AG04449 (cell line): ENCODE measurements around the gene SND1.

Experiments used
- CTCF ChIA-PET: fragments of 350-600 bp; formaldehyde crosslinking; extraction: SDS; loops from one replicate; lab custom pipeline; 2021; ENCODE audit warnings: antibody characterized with exemption; lab: Yijun Ruan, JAX
- POLR2A ChIA-PET: fragments of 400-600, 350-600 bp; formaldehyde crosslinking; extraction: SDS; loops from one replicate; lab custom pipeline; 2020; ENCODE audit warnings: antibody characterized with exemption, inconsistent platforms; lab: Yijun Ruan, JAX
- DNase-seq: peaks from one replicate; pipeline ENCODE4 v3.0.0-alpha.2; 2010; ENCODE audit warnings: low read depth, low spot score
- H3K4me3 ChIP-seq: 2 replicates; pipeline ENCODE4 v1.5.1; 2011; ENCODE audit warnings: low read depth, mild to moderate bottlenecking, control low read depth, low read length
- TF ChIP-seq, protein P1 (sequence below): IDR thresholded peaks from one replicate; pipeline ENCODE4 v1.5.1; 2011; ENCODE audit warnings: mild to moderate bottlenecking, moderate library complexity, low read length, control low read depth, inconsistent platforms; ENCODE audit not compliant: insufficient read depth; ENCODE audit errors: missing control alignments

Gene SND1

DNA sequence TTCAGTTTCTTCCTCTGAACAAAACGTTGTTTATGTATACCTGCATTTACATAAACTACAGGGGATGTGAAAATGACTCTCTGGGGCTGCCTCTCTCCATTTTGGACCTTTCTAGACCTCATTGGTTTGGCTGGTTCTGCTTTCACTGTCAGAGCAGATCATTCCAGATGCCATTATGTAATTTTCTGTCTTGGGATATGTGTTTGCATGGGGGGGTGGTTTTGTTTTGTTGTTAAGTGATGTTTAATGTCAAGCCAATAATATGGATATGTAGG is 206.9 kb downstream of the SND1 start:
- TF ChIP-seq, protein P1, sequence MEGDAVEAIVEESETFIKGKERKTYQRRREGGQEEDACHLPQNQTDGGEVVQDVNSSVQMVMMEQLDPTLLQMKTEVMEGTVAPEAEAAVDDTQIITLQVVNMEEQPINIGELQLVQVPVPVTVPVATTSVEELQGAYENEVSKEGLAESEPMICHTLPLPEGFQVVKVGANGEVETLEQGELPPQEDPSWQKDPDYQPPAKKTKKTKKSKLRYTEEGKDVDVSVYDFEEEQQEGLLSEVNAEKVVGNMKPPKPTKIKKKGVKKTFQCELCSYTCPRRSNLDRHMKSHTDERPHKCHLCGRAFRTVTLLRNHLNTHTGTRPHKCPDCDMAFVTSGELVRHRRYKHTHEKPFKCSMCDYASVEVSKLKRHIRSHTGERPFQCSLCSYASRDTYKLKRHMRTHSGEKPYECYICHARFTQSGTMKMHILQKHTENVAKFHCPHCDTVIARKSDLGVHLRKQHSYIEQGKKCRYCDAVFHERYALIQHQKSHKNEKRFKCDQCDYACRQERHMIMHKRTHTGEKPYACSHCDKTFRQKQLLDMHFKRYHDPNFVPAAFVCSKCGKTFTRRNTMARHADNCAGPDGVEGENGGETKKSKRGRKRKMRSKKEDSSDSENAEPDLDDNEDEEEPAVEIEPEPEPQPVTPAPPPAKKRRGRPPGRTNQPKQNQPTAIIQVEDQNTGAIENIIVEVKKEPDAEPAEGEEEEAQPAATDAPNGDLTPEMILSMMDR, result no peak
- CTCF ChIA-PET, result no interaction called here
- no peak overlapping the region for H3K4me3 ChIP-seq
- no peak for DNase-seq
- POLR2A ChIA-PET, result no interaction called here

DNA sequence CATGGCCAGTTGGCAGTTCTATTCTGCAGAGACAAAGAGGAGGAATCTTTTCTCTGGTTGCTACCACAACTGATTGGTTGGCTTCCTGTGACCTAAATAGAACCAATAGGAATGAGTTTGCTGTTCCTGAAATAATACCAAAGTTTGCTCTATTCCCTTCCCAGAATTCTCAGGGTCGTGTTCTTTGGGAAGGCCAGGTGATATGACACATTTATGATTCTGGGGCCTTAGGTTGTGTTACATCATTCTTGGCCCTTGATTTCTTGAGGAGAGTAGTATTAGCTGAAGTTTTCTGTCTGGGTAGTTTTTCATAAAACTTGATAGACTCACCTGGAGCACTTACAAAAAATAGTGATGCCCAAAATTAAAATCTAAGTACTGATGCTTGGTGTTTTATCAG is 207.3 kb downstream of the SND1 start:
- no peak for DNase-seq
- ChIA-PET POLR2A (no interaction called here), CTCF (interaction anchor here (0.9 to 1.2 kb wide), 2 partner anchors 11 to 151 kb away, joined by 3 to 4 read pairs; no protein-coding TSS in a partner anchor)
- H3K4me3 ChIP-seq, result no peak overlapping the region
- TF ChIP-seq, protein P1, result no peak

DNA sequence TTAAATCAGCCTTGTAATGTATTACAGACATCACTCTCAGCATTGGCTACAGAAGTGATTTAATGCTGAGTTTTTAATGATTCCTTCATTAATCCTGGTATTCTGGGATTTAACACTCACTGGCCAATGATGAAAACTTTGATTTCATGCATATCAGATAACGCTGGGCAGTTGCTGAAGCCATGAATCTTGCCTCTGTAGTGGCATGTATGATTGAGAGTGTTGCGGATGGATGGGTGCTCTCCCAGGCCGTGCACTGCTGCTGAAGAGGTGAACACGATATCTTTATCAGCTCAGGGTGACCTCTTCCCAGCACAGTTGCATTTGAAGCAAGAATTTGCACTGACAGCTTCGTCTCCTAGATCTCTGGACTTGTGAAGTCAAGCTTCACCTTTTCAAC is 210.5 kb downstream of the SND1 start:
- ChIA-PET CTCF (no interaction called here), POLR2A (no interaction called here)

DNA sequence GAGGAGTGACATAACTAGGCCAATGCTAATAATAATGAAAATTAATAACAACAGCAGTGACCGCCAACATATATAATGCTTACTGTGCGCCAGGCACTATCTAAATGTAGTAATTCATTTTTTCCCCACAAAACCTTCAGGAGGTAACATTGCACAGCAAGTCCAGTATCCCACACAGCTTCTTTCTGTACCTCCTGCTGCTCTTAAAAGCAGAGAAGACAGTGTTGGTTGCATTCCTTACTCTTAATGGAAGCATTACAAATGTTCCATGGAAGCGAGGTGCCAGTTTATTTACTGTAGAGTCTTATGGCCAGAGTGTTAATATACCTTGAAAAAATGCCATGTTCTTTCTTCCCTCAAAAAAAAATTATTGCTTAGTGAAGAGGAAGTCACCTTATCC is 211.1 kb downstream of the SND1 start:
- ChIA-PET POLR2A (no interaction called here), CTCF (interaction anchor here (0.8 kb wide), 1 partner anchor 155 kb away, joined by 3 read pairs; no protein-coding TSS in a partner anchor)
- TF ChIP-seq, protein P1, result no peak
- H3K4me3 ChIP-seq, result no peak overlapping the region
- no peak for DNase-seq

More for the DNA sequence above, 210.5 kb downstream of the SND1 start:
- DNase-seq, result no peak
- TF ChIP-seq, protein P1, result no peak
- H3K4me3 ChIP-seq, result no peak overlapping the region

DNA sequence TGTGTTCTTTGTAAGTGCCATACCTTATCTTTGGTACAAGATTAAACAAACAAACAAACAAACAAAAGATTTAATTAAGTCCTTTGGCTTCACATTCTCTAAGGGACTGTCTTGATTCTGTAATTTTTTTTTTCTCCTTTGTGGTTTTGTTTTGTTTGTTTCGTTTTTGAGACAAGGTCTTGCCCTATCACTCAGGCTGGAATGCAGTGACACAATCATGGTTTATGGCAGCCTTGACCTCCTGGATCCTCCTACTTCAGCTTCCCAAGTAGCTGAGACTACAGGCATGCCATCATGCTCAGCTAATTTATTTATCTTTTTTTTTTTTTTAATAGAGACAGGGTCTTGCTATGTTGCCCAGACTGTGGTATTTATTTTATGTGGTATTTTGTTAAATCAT is 213.5 kb downstream of the SND1 start:
- TF ChIP-seq, protein P1, result no peak
- ChIA-PET POLR2A (interaction anchor here (0.7 kb wide), 1 partner anchor 35 kb away, joined by 3 read pairs; no protein-coding TSS in a partner anchor), CTCF (interaction anchor here (0.9 kb wide), 1 partner anchor 10 kb away, joined by 3 read pairs; no protein-coding TSS in a partner anchor)
- H3K4me3 ChIP-seq, result no peak overlapping the region
- no peak for DNase-seq

DNA sequence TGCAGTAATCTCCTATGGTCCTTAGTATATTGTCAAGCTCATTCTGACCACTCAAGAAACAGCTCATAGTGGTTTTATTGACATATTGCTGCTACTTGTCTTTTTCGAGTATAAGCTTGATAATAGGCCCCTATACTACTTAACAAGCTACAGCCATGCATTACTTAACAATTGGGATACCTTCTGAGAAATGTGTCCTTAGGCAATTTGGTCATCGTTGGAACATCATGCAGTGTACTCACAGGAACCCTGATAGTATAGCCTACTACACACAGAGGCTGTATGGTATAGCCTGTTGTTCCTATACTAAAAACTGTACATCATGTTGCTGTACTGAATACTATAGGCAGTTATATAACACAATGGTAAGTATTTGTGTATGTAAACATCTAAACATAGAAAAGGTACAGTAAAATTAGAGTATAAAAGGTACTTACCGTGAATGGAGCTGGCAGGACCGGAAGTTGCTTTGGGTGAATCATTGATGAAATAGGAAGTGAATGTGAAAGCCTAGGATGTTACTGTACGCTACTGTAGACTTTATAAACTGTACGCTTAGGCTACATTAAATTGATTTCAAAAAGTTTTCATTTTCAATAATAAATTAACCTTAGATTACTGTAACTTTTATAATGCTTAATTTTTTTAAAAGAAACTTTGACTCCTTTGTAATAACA is 218.4 kb downstream of the SND1 start:
- H3K4me3 ChIP-seq, result no peak overlapping the region
- TF ChIP-seq, protein P1, result no peak
- DNase-seq, result no peak
- ChIA-PET CTCF (interaction anchor here (1.0 to 1.3 kb wide), 3 partner anchors 10 to 339 kb away, joined by 3 to 4 read pairs (median 3); no protein-coding TSS in a partner anchor), POLR2A (no interaction called here)
